DOHH2 (cell line): ENCODE measurements around the gene TSPAN11.

ENCODE experiments used
- CTCF ChIP-seq: fragments of 200-600 bp; sonication (generic); IDR thresholded peaks from one replicate; pipeline ENCODE4 v1.5.1; 2014; ENCODE audit warnings: antibody characterized with exemption, mild to moderate bottlenecking, low read depth, low read length; ENCODE audit not compliant: poor library complexity, severe bottlenecking
- EZH2phosphoT487 ChIP-seq: fragments of 200-600 bp; sonication (generic); IDR thresholded peaks from 2 replicates; pipeline ENCODE4 v1.6.1; 2017; ENCODE audit warnings: borderline replicate concordance, mild to moderate bottlenecking, antibody characterized with exemption, low read length, moderate library complexity, mixed read lengths

- TF ChIP-seq CTCF, result no peak
- TF ChIP-seq EZH2phosphoT487, result no peak
Measured at GRCh38 chr12:30959778-30960177, 33.2 kb downstream of the TSPAN11 start.
